ENCODE measurements around the gene ZNF516. TPM values are rescaled to one million over a fixed set of nuclear protein-coding genes. Genes with fewer than 3 reads are reported as not detected.

ZNF516 gene
- total RNA-seq, 1 experiment from 2014 or later: 22.6 TPM

DNA sequence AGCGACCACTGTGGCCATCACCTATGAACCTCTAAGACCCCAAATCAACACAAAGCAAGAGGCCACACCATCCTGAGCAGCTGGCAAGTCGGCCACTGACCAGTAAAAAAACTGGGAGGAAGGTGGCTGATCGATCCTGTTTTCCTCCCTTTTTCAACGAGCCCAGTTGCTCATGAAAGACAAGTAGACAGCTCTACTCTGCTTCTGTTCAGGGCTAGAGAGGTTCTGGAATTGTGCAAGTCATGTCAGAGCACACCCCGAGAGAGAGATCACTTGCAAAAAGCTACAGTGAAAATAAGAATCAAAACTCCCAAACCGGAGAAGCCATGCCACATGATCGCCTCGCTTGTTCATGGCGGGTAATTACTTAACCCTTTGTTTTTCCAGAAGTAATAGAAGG is 34.6 kb downstream of the ZNF516 start:
- H3K27ac Mint-ChIP-seq: peak overlapping the region in 1 of 3 experiments; percentile 63; a peak in 1 of 7 replicates
- H2BK20ac ChIP-seq (ENCODE audit: low read depth, low read length, poor library complexity, severe bottlenecking): no peak overlapping the region
- no peaks in the 10 kb centered on the region for H3K23me2 ChIP-seq (ENCODE audit: insufficient read length, low read depth, low read length, poor library complexity, severe bottlenecking)
- no peak overlapping the region for H3K56ac ChIP-seq (ENCODE audit: insufficient read length, low read depth, low read length)
- no peaks in the 10 kb centered on the region for H3K79me2 ChIP-seq (ENCODE audit: insufficient read depth, low read length)
- H3K4me1 Mint-ChIP-seq: peaks cover 10 to 15% of the 10 kb centered on the region in 2 experiments
- H3K23ac ChIP-seq (ENCODE audit: insufficient read length, low read depth, low read length): no peak overlapping the region
- no peaks in the 10 kb centered on the region for H3K4me1 ChIP-seq (ENCODE audit: insufficient read depth, low read length)
- H3K9me3 ChIP-seq (ENCODE audit: control insufficient read depth, low read depth, low read length): no peaks in the 10 kb centered on the region
- WGBS (ENCODE audit: extremely low coverage, insufficient read length, low lambda C conversion rate): no CpG with 5 or more reads among the region's 9 CpGs
- H3K27me3 Mint-ChIP-seq (ENCODE audit: low read depth): no peaks in the 10 kb centered on the region
- no peak overlapping the region for H4K5ac ChIP-seq (ENCODE audit: insufficient read length, low read depth, low read length)
- peaks cover 2 to 16% (median 3%) of the 10 kb centered on the region in 3 experiments; a peak in 4 of 7 replicates for H3K36me3 Mint-ChIP-seq (ENCODE audit: insufficient read depth in 1 of 3, low read depth in 3 of 3)
- no peak overlapping the region for H4K8ac ChIP-seq (replicated peaks; ENCODE audit: insufficient read length, low read depth, low read length)
- no peaks in the 10 kb centered on the region for H4K20me1 ChIP-seq (ENCODE audit: control insufficient read depth, insufficient read depth, insufficient read length)
- no peak overlapping the region for H2AK5ac ChIP-seq (ENCODE audit: insufficient read length, low read length)
- H3T11ph ChIP-seq (ENCODE audit: low read length): no peak overlapping the region
- H3K4me2 ChIP-seq (ENCODE audit: insufficient read depth, insufficient read length, low read length): no peak overlapping the region
- H2AFZ ChIP-seq (ENCODE audit: low read length): no peak overlapping the region
- no peaks in the 10 kb centered on the region for H3K9me3 Mint-ChIP-seq
- H3K9ac ChIP-seq (ENCODE audit: extremely low read depth, insufficient read length, low read length): no peak overlapping the region
- no peak overlapping the region for H4K91ac ChIP-seq (ENCODE audit: insufficient read length, low read depth, low read length)
- H3K14ac ChIP-seq (ENCODE audit: insufficient read depth, low read length): no peak overlapping the region
- H2BK120ac ChIP-seq (ENCODE audit: low read depth, low read length, poor library complexity, severe bottlenecking): no peak overlapping the region
- DNase-seq: no peak
- no peak overlapping the region for H2BK15ac ChIP-seq (ENCODE audit: low read depth, low read length)
- H2BK12ac ChIP-seq (ENCODE audit: insufficient read length, low read depth, low read length): no peak overlapping the region
- TF ChIP-seq, protein P1, sequence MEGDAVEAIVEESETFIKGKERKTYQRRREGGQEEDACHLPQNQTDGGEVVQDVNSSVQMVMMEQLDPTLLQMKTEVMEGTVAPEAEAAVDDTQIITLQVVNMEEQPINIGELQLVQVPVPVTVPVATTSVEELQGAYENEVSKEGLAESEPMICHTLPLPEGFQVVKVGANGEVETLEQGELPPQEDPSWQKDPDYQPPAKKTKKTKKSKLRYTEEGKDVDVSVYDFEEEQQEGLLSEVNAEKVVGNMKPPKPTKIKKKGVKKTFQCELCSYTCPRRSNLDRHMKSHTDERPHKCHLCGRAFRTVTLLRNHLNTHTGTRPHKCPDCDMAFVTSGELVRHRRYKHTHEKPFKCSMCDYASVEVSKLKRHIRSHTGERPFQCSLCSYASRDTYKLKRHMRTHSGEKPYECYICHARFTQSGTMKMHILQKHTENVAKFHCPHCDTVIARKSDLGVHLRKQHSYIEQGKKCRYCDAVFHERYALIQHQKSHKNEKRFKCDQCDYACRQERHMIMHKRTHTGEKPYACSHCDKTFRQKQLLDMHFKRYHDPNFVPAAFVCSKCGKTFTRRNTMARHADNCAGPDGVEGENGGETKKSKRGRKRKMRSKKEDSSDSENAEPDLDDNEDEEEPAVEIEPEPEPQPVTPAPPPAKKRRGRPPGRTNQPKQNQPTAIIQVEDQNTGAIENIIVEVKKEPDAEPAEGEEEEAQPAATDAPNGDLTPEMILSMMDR (conservative IDR thresholded peaks at IDR 0.05): no peak
- no peak overlapping the region for H3K4me3 Mint-ChIP-seq
- H3K18ac ChIP-seq (ENCODE audit: insufficient read length, low read depth, low read length): no peak overlapping the region
- H2BK5ac ChIP-seq (ENCODE audit: insufficient read length, low read length): no peak overlapping the region
- H3K4ac ChIP-seq (ENCODE audit: low read depth, low read length): no peak overlapping the region
- no peak overlapping the region for H3K27ac ChIP-seq (ENCODE audit: insufficient read length, low read depth, low read length)
- H3K79me1 ChIP-seq (ENCODE audit: insufficient read depth, low read depth, low read length, poor library complexity, severe bottlenecking): peaks cover 2% of the 10 kb centered on the region
- no peaks in the 10 kb centered on the region for H3K27me3 ChIP-seq (ENCODE audit: insufficient read depth, low read length)

All from H9 (cell line).